SK-N-SH (cell line): ENCODE data around the gene STK38. TPM values are rescaled to one million over a fixed set of nuclear protein-coding genes. Genes with fewer than 3 reads are reported as not detected.

ENCODE experiments used
- CTCF ChIA-PET: fragments of 300-600, 350-600 bp; formaldehyde crosslinking; extraction: SDS; loops from one replicate; lab custom pipeline; 2021; lab: Yijun Ruan, JAX
- POLR2A ChIA-PET: fragments of 350-600 bp; sonication (Branson Sonifier 250); formaldehyde crosslinking; extraction: SDS; loops from one replicate; lab custom pipeline; 2020; ENCODE audit warnings: antibody characterized with exemption, inconsistent platforms; lab: Yijun Ruan, JAX
- DNase-seq: peaks from one replicate; pipeline ENCODE4 v3.0.0; 2012
- H2AFZ ChIP-seq: fragments of 200-600 bp; sonication (generic); 2 replicates; pipeline ENCODE4 v1.8.1; 2016; ENCODE audit warnings: antibody characterized with exemption, mild to moderate bottlenecking, low read depth
- H3F3A ChIP-seq: fragments of 200-600 bp; sonication (generic); replicated peaks from 2 replicates; pipeline ENCODE3; 2016; ENCODE audit warnings: antibody characterized with exemption, mild to moderate bottlenecking; ENCODE audit not compliant: insufficient read depth
- H3K27ac ChIP-seq, 2 experiments: fragments of 200-500 bp in 1 of 2; fragments of 200-600 bp in 1 of 2; sonication (Bioruptor generic) in 1 of 2; sonication (generic), shearing (Covaris generic) in 1 of 2; 2 replicates each; pipeline versions ENCODE4 v1.5.1 to v1.6.1; 2014 to 2016; ENCODE audit warnings: low read depth in 2 of 2, inconsistent platforms in 1 of 2, low read length in 1 of 2, mild to moderate bottlenecking in 1 of 2, mixed read lengths in 1 of 2
- H3K27me3 ChIP-seq: fragments of 200-600 bp; sonication (generic), shearing (Covaris generic); 2 replicates; pipeline ENCODE4 v1.6.1; 2016; ENCODE audit warnings: mixed run types; ENCODE audit not compliant: insufficient read depth
- H3K36me3 ChIP-seq, 2 experiments: fragments of 200-500 bp in 1 of 2; fragments of 200-600 bp in 1 of 2; sonication (Bioruptor generic) in 1 of 2; sonication (generic) in 1 of 2; replicated peaks in 1 of 2; 2 replicates each; pipeline versions ENCODE3 to v1.5.1; 2014 to 2016; ENCODE audit warnings: low read length in 1 of 2, mild to moderate bottlenecking in 1 of 2; ENCODE audit not compliant: insufficient read depth in 2 of 2, control insufficient read depth in 1 of 2
- H3K4me1 ChIP-seq, 2 experiments: fragments of 200-500 bp in 1 of 2; fragments of 200-600 bp in 1 of 2; sonication (Bioruptor generic) in 1 of 2; sonication (generic), shearing (Covaris generic) in 1 of 2; 2 replicates each; pipeline versions ENCODE4 v1.5.1 to v1.6.1; 2014 to 2016; ENCODE audit warnings: low read depth in 1 of 2, low read length in 1 of 2, mixed run types in 1 of 2; ENCODE audit not compliant: insufficient read depth in 2 of 2, control insufficient read depth in 1 of 2
- H3K4me2 ChIP-seq: fragments of 200-600 bp; sonication (generic), shearing (Covaris generic); 2 replicates; pipeline ENCODE4 v1.6.1; 2017; ENCODE audit warnings: mixed run types
- H3K4me3 ChIP-seq, 2 experiments: fragments of 200-500 bp in 1 of 2; fragments of 200-600 bp in 1 of 2; sonication (Bioruptor generic) in 1 of 2; sonication (generic), shearing (Covaris generic) in 1 of 2; 2 replicates each; pipeline versions ENCODE4 v1.5.1 to v1.8.1; 2014 to 2016; ENCODE audit warnings: low read depth in 2 of 2, inconsistent platforms in 1 of 2, low read length in 1 of 2, mild to moderate bottlenecking in 1 of 2, mixed read lengths in 1 of 2, moderate library complexity in 1 of 2
- H3K79me2 ChIP-seq: fragments of 200-600 bp; sonication (generic); 2 replicates; pipeline ENCODE4 v1.8.1; 2017; ENCODE audit warnings: mild to moderate bottlenecking; ENCODE audit not compliant: insufficient read depth
- H3K9ac ChIP-seq: fragments of 200-600 bp; sonication (generic); 2 replicates; pipeline ENCODE4 v1.6.1; 2017; ENCODE audit warnings: mixed run types
- H3K9me2 ChIP-seq: fragments of 200-600 bp; sonication (generic); 2 replicates; pipeline ENCODE4 v1.6.1; 2017; ENCODE audit warnings: mixed run types
- H3K9me3 ChIP-seq: fragments of 200-600 bp; sonication (generic); 2 replicates; pipeline ENCODE4 v1.6.1; 2017; ENCODE audit warnings: mixed run types, mild to moderate bottlenecking, moderate library complexity
- H4K20me1 ChIP-seq: fragments of 200-600 bp; sonication (generic); 2 replicates; pipeline ENCODE4 v1.6.1; 2017; ENCODE audit warnings: mild to moderate bottlenecking, mixed run types; ENCODE audit not compliant: insufficient read depth
- CHD2 ChIP-seq: fragments of 150-350 bp; IDR thresholded peaks from 2 replicates; pipeline ENCODE4 v1.6.1; 2018; ENCODE audit warnings: low read length; ENCODE audit not compliant: partially characterized antibody
- EP300 ChIP-seq, 2 experiments: IDR thresholded peaks; 2 replicates each; pipeline versions ENCODE4 v1.4.0 to v1.6.1; 2012; ENCODE audit warnings: borderline replicate concordance in 1 of 2, low read depth in 1 of 2, low read length in 1 of 2
- EZH2phosphoT487 ChIP-seq: fragments of 200-600 bp; sonication (generic); IDR thresholded peaks from 2 replicates; pipeline ENCODE4 v1.6.1; 2017; ENCODE audit warnings: low read depth, mixed run types, mild to moderate bottlenecking, antibody characterized with exemption, moderate library complexity, borderline replicate concordance
- FOSL2 ChIP-seq: IDR thresholded peaks from 2 replicates; pipeline ENCODE4 v1.4.0; 2012; ENCODE audit warnings: low read depth, mild to moderate bottlenecking, moderate library complexity, borderline replicate concordance
- FOXM1 ChIP-seq: IDR thresholded peaks from 2 replicates; pipeline ENCODE4 v1.4.0; 2012; ENCODE audit warnings: low read depth, mild to moderate bottlenecking
- GABPA ChIP-seq: IDR thresholded peaks from 2 replicates; pipeline ENCODE4 v1.4.0; 2012; ENCODE audit warnings: low read depth, mild to moderate bottlenecking
- MXI1 ChIP-seq: IDR thresholded peaks from 2 replicates; pipeline ENCODE4 v1.6.1; 2012; ENCODE audit warnings: mild to moderate bottlenecking, low read depth, low read length, improper control_type of control experiment
- NFIC ChIP-seq: IDR thresholded peaks from 2 replicates; pipeline ENCODE4 v1.4.0; 2012; ENCODE audit warnings: borderline replicate concordance
- POLR2AphosphoS5 ChIP-seq: IDR thresholded peaks from 2 replicates; pipeline ENCODE4 v1.6.1; 2012; ENCODE audit warnings: low read depth, low read length
- RCOR1 ChIP-seq: fragments of 150-350 bp; IDR thresholded peaks from 2 replicates; pipeline ENCODE4 v1.6.1; 2017; ENCODE audit warnings: antibody characterized with exemption, low read length
- SIN3A ChIP-seq: IDR thresholded peaks from 2 replicates; pipeline ENCODE4 v1.6.1; 2012; ENCODE audit warnings: low read depth, mild to moderate bottlenecking, low read length, moderate library complexity, borderline replicate concordance
- SMC3 ChIP-seq: IDR thresholded peaks from 2 replicates; pipeline ENCODE4 v1.6.1; 2012; ENCODE audit warnings: low read depth, low read length, improper control_type of control experiment
- TAF1 ChIP-seq: IDR thresholded peaks from 2 replicates; pipeline ENCODE4 v1.6.1; 2012; ENCODE audit warnings: low read depth, mild to moderate bottlenecking, low read length, moderate library complexity, borderline replicate concordance
- TCF12 ChIP-seq: IDR thresholded peaks from 2 replicates; pipeline ENCODE4 v1.4.0; 2012
- TEAD4 ChIP-seq: IDR thresholded peaks from 2 replicates; pipeline ENCODE4 v1.4.0; 2012; ENCODE audit warnings: mild to moderate bottlenecking, borderline replicate concordance; ENCODE audit not compliant: insufficient read depth
- YY1 ChIP-seq: IDR thresholded peaks from 2 replicates; pipeline ENCODE4 v1.4.0; 2012; ENCODE audit warnings: low read depth, mild to moderate bottlenecking
- WGBS: methylation state at CpG from one replicate; pipeline ENCODE4 v1.1.6; 2017; ENCODE audit warnings: low lambda C conversion rate; 5-methylcytosine and 5-hydroxymethylcytosine counted together
- polyA plus RNA-seq, 3 experiments: library from polyadenylated mRNA; depleted of rRNA; stranded (reverse); fragments of >200 nt; gene quantifications; 2 replicates each; pipeline ENCODE4 v1.2.3, GENCODE V29; 2012
- TF ChIP-seq, protein P1 (sequence below): IDR thresholded peaks from 2 replicates; pipeline ENCODE4; 2012
- TF ChIP-seq, protein P2 (sequence below): fragments of 150-350 bp; IDR thresholded peaks from 2 replicates; pipeline ENCODE4 v1.6.1; 2016; ENCODE audit warnings: mild to moderate bottlenecking, low read depth, low read length
- TF ChIP-seq, protein P3 (sequence below): IDR thresholded peaks from 2 replicates; pipeline ENCODE4 v1.4.0; 2012; ENCODE audit warnings: low read depth, borderline replicate concordance
- TF ChIP-seq, protein P4 (sequence below): IDR thresholded peaks from 2 replicates; pipeline ENCODE4 v1.6.1; 2012; ENCODE audit warnings: mild to moderate bottlenecking, low read depth, low read length, moderate library complexity
- TF ChIP-seq, protein P5 (sequence below): IDR thresholded peaks from 2 replicates; pipeline ENCODE4 v1.4.0; 2012; ENCODE audit warnings: low read depth

Gene STK38
- polyA plus RNA-seq, 1 of the 3 experiments (the other 2 are of a cell fraction), result 10.2 TPM

DNA sequence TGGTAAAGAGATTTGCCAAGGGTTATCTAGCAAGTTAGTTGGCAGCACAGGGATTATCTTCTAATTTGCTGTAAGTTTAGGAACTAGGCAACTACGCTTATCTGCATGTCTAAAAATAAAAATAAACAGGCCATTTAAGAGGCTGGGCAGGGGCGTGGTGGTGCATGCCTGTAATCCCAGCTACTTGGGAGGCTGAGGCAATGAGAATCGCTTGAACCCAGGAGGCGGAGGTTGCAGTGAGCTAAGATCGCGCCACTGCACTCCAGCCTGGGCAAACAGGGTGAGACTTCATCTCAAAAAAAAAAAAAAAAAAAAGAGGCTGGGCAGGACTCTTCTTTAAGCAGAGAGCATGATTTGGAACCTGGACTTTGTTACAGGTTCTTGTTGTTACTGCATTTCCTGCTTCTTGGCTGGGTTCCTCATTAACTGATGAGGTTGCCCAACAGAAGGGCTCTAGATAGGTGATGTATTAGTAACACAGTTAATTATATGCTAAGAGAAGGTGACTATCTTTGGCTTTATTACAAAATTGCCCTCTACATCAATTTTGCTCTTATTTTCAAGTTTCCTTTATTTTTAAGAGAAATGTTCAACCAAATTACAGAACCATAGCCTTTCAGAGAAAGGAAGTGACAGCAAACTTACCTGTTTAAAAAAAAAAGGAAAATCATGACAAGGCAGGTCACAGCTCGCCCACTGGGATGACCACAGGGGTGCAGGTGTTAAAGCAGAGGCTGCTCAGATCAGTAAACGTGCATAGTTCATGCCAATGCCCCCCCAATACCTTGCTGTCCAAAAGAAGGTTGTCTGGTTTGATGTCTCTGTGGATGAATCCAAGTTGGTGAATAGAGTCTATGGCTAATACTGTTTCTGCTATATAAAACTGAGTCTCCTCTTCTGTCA lies 32.5 kb downstream of the STK38 start (continued):
- TF ChIP-seq SIN3A (no peak), POLR2AphosphoS5 (no peak), FOSL2 (no peak), YY1 (no peak)
- TF ChIP-seq, protein P1, sequence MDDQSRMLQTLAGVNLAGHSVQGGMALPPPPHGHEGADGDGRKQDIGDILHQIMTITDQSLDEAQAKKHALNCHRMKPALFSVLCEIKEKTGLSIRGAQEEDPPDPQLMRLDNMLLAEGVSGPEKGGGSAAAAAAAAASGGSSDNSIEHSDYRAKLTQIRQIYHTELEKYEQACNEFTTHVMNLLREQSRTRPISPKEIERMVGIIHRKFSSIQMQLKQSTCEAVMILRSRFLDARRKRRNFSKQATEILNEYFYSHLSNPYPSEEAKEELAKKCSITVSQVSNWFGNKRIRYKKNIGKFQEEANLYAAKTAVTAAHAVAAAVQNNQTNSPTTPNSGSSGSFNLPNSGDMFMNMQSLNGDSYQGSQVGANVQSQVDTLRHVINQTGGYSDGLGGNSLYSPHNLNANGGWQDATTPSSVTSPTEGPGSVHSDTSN, result no peak

DNA sequence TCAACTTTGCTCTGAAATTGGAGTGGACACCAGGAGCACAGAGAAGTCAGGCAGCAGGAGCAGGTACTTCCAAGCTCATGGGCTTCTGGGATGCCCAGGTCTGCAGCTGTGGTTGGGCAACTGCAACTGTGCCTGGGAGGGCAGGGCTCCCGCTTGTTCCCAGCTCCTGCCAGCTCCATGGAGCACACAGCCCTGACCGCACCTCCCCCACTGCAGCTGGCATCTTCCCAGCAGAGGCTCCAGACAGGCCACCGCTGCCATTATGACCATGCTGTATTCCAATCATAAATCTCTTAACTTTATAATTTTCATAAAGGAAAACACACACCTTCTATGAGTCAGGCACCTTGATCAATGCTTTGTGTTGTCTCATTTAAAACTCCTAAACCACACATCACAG lies 36.9 kb downstream of the STK38 start:
- Histone ChIP-seq H3K9me3 (no peaks in the 10 kb centered on the region), H3K9me2 (no peaks in the 10 kb centered on the region), H3K27ac (no peak overlapping the region), H4K20me1 (no peaks in the 10 kb centered on the region)
- CTCF ChIA-PET, result no interaction called here
- 100% methylated on average over 2 of the region's 3 CpGs for WGBS
- TF ChIP-seq EP300 (IDR thresholded peaks at IDR 0.05; ENCODE audit: borderline replicate concordance in 1 of 2, low read depth in 1 of 2, low read length in 1 of 2) (no peak), TEAD4 (no peak), TCF12 (no peak), FOXM1 (no peak), SMC3 (no peak), GABPA (no peak), SIN3A (no peak), MXI1 (no peak), FOSL2 (no peak), RCOR1 (no peak), YY1 (no peak), EZH2phosphoT487 (no peak), TAF1 (no peak), CHD2 (no peak), NFIC (no peak)
- TF ChIP-seq, protein P1, result no peak
- TF ChIP-seq, protein P2, sequence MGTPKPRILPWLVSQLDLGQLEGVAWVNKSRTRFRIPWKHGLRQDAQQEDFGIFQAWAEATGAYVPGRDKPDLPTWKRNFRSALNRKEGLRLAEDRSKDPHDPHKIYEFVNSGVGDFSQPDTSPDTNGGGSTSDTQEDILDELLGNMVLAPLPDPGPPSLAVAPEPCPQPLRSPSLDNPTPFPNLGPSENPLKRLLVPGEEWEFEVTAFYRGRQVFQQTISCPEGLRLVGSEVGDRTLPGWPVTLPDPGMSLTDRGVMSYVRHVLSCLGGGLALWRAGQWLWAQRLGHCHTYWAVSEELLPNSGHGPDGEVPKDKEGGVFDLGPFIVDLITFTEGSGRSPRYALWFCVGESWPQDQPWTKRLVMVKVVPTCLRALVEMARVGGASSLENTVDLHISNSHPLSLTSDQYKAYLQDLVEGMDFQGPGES, result no peak
- TF ChIP-seq, protein P3, sequence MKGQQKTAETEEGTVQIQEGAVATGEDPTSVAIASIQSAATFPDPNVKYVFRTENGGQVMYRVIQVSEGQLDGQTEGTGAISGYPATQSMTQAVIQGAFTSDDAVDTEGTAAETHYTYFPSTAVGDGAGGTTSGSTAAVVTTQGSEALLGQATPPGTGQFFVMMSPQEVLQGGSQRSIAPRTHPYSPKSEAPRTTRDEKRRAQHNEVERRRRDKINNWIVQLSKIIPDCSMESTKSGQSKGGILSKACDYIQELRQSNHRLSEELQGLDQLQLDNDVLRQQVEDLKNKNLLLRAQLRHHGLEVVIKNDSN, result no peak
- TF ChIP-seq, protein P4, sequence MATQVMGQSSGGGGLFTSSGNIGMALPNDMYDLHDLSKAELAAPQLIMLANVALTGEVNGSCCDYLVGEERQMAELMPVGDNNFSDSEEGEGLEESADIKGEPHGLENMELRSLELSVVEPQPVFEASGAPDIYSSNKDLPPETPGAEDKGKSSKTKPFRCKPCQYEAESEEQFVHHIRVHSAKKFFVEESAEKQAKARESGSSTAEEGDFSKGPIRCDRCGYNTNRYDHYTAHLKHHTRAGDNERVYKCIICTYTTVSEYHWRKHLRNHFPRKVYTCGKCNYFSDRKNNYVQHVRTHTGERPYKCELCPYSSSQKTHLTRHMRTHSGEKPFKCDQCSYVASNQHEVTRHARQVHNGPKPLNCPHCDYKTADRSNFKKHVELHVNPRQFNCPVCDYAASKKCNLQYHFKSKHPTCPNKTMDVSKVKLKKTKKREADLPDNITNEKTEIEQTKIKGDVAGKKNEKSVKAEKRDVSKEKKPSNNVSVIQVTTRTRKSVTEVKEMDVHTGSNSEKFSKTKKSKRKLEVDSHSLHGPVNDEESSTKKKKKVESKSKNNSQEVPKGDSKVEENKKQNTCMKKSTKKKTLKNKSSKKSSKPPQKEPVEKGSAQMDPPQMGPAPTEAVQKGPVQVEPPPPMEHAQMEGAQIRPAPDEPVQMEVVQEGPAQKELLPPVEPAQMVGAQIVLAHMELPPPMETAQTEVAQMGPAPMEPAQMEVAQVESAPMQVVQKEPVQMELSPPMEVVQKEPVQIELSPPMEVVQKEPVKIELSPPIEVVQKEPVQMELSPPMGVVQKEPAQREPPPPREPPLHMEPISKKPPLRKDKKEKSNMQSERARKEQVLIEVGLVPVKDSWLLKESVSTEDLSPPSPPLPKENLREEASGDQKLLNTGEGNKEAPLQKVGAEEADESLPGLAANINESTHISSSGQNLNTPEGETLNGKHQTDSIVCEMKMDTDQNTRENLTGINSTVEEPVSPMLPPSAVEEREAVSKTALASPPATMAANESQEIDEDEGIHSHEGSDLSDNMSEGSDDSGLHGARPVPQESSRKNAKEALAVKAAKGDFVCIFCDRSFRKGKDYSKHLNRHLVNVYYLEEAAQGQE, result no peak
- TF ChIP-seq, protein P5, sequence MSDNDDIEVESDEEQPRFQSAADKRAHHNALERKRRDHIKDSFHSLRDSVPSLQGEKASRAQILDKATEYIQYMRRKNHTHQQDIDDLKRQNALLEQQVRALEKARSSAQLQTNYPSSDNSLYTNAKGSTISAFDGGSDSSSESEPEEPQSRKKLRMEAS, result no peak
- TF ChIP-seq, all 33 proteins: peak for 0
- Histone ChIP-seq H3F3A (no peaks in the 10 kb centered on the region), H3K4me2 (no peak overlapping the region), H3K36me3 (peaks cover 39 to 44% of the 10 kb centered on the region in 2 experiments), H3K9ac (no peak overlapping the region), H2AFZ (no peak overlapping the region), H3K4me1 (no peaks in the 10 kb centered on the region; a peak in 1 of 4 replicates), H3K27me3 (no peaks in the 10 kb centered on the region), H3K79me2 (no peaks in the 10 kb centered on the region), H3K4me3 (no peak overlapping the region)
- POLR2A ChIA-PET, result interaction anchor here (0.7 kb wide), 1 partner anchor 199 kb away, joined by 3 read pairs; no protein-coding TSS in a partner anchor
- no peak for DNase-seq
